DND-41 (cell line): ENCODE measurements around the gene FBF1.

ENCODE experiments used
- ATAC-seq: fragments of 200-7000 bp; cut with Tn5 transposase; 3 replicates; pipeline ENCODE4 v1.9.1; 2021; ENCODE audit warnings: low read depth; ENCODE audit not compliant: insufficient read depth
- DNase-seq: peaks from one replicate; pipeline ENCODE4 v3.0.0-alpha.2; 2020
- H2AFZ ChIP-seq: 2 replicates; pipeline ENCODE4 v1.6.0; 2012; ENCODE audit warnings: low read depth, low read length
- H3K27ac ChIP-seq: 2 replicates; pipeline ENCODE4 v1.5.1; 2012; ENCODE audit warnings: low read length, inconsistent platforms
- H3K27me3 ChIP-seq: fragments of 200-600 bp; sonication (generic); 2 replicates; pipeline ENCODE4 v1.6.0; 2012; ENCODE audit warnings: low read length, mild to moderate bottlenecking, inconsistent platforms; ENCODE audit not compliant: insufficient read depth, poor library complexity
- H3K36me3 ChIP-seq: 2 replicates; pipeline ENCODE4 v1.5.1; 2012; ENCODE audit warnings: low read length, inconsistent platforms; ENCODE audit not compliant: insufficient read depth
- H3K4me1 ChIP-seq: 2 replicates; pipeline ENCODE4 v1.5.1; 2012; ENCODE audit warnings: mild to moderate bottlenecking, low read length; ENCODE audit not compliant: insufficient read depth
- H3K4me2 ChIP-seq: 2 replicates; pipeline ENCODE4 v1.6.0; 2012; ENCODE audit warnings: mild to moderate bottlenecking, moderate library complexity, low read length, inconsistent platforms; ENCODE audit not compliant: insufficient read depth
- H3K4me3 ChIP-seq, 2 experiments: fragments of 200-600 bp in 1 of 2; shearing (Covaris generic) in 1 of 2; 2 replicates each; pipeline ENCODE4 v1.5.1; 2012 to 2016; ENCODE audit warnings: inconsistent platforms in 2 of 2, low read length in 2 of 2, mild to moderate bottlenecking in 2 of 2, low read depth in 1 of 2, moderate library complexity in 1 of 2
- H3K79me2 ChIP-seq: 2 replicates; pipeline ENCODE4 v1.6.0; 2012; ENCODE audit warnings: low read length, inconsistent platforms; ENCODE audit not compliant: insufficient read depth
- H3K9ac ChIP-seq: 2 replicates; pipeline ENCODE4 v1.6.0; 2012; ENCODE audit warnings: low read depth, mild to moderate bottlenecking, inconsistent platforms, low read length, moderate library complexity
- H3K9me3 ChIP-seq: 2 replicates; pipeline ENCODE4 v1.5.1; 2012; ENCODE audit warnings: low read length, moderate library complexity, mild to moderate bottlenecking, inconsistent platforms; ENCODE audit not compliant: insufficient read depth, severe bottlenecking
- H4K20me1 ChIP-seq: 2 replicates; pipeline ENCODE4 v1.6.0; 2012; ENCODE audit warnings: low read length; ENCODE audit not compliant: insufficient read depth
- EZH2 ChIP-seq: IDR thresholded peaks from 3 replicates; pipeline ENCODE4 v1.6.1; 2012; ENCODE audit warnings: borderline replicate concordance, low read depth, mild to moderate bottlenecking, moderate library complexity, low read length, inconsistent platforms; ENCODE audit not compliant: severe bottlenecking
- TF ChIP-seq, protein P1 (sequence below): IDR thresholded peaks from 2 replicates; pipeline ENCODE4 v1.5.1; 2012; ENCODE audit warnings: borderline replicate concordance, low read length, moderate library complexity, mild to moderate bottlenecking; ENCODE audit not compliant: poor library complexity, severe bottlenecking; ENCODE audit errors: extremely low read depth

The FBF1 gene

DNA sequence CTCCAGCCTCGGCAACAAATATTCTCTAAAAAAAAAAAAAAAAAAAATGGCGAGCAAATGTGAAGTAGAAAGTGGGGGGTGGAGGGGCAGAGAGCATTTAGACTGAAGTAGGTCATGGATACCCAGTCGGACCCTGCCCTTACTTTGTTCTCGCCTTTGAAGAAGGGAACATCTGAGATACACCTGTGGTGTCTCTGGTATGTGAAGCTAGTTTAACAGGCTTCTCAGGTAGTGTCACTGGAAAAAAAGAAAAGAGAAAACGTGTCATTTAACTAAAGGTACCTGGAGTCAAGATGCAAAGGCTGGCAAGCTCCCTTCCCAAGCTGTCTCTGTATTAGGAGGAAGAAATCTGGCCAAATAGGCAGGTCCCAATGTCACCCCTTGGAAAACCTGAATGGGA lies 8.0 kb downstream of the FBF1 start:
- no peaks in the 10 kb centered on the region for H3K79me2 ChIP-seq
- ATAC-seq (no peak), DNase-seq (no peak)
- no peaks in the 10 kb centered on the region for H3K9me3 ChIP-seq
- H4K20me1 ChIP-seq = no peaks in the 10 kb centered on the region
- H3K4me3 ChIP-seq = no peak overlapping the region
- no peak overlapping the region for H3K27ac ChIP-seq
- no peak overlapping the region for H3K9ac ChIP-seq
- H3K27me3 ChIP-seq = no peaks in the 10 kb centered on the region
- no peak overlapping the region for H2AFZ ChIP-seq
- TF ChIP-seq, protein P1, sequence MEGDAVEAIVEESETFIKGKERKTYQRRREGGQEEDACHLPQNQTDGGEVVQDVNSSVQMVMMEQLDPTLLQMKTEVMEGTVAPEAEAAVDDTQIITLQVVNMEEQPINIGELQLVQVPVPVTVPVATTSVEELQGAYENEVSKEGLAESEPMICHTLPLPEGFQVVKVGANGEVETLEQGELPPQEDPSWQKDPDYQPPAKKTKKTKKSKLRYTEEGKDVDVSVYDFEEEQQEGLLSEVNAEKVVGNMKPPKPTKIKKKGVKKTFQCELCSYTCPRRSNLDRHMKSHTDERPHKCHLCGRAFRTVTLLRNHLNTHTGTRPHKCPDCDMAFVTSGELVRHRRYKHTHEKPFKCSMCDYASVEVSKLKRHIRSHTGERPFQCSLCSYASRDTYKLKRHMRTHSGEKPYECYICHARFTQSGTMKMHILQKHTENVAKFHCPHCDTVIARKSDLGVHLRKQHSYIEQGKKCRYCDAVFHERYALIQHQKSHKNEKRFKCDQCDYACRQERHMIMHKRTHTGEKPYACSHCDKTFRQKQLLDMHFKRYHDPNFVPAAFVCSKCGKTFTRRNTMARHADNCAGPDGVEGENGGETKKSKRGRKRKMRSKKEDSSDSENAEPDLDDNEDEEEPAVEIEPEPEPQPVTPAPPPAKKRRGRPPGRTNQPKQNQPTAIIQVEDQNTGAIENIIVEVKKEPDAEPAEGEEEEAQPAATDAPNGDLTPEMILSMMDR = no peak
- no peak for TF ChIP-seq EZH2
- no peaks in the 10 kb centered on the region for H3K36me3 ChIP-seq
- no peak overlapping the region for H3K4me2 ChIP-seq
- H3K4me1 ChIP-seq = no peaks in the 10 kb centered on the region

DNA sequence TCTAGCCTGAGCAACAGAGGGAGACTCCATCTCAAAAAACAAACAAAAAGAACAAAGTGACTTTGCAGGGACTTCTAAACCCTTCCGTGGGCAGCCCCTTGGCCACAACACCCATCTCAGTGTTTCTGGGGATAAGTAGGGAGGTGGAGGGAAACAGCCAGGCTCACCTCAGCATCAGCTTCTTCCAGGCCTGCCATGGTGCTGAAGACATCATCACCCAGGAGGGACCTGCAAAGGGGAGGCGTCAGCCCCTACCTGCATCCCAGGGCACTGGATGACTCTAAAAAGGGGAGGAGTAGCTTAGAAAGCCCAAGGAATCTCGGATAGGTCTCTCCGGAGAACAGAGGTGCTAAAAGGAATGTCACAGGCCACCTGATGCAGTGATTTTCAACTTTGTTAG lies 9.8 kb downstream of the FBF1 start:
- no peak overlapping the region for H3K9ac ChIP-seq
- ATAC-seq = no peak
- H4K20me1 ChIP-seq = no peaks in the 10 kb centered on the region
- no peaks in the 10 kb centered on the region for H3K79me2 ChIP-seq
- no peak overlapping the region for H2AFZ ChIP-seq
- H3K27ac ChIP-seq = no peak overlapping the region
- H3K4me3 ChIP-seq = no peak overlapping the region
- H3K4me2 ChIP-seq = no peak overlapping the region
- 0 out of 2 replicates have a peak, but pooled peaks cover 7% of the 10 kb centered on the region for H3K36me3 ChIP-seq
- no peaks in the 10 kb centered on the region for H3K9me3 ChIP-seq
- DNase-seq = no peak
- no peaks in the 10 kb centered on the region for H3K27me3 ChIP-seq
- no peaks in the 10 kb centered on the region for H3K4me1 ChIP-seq
- no peak for TF ChIP-seq EZH2
- TF ChIP-seq, protein P1 = no peak

DNA sequence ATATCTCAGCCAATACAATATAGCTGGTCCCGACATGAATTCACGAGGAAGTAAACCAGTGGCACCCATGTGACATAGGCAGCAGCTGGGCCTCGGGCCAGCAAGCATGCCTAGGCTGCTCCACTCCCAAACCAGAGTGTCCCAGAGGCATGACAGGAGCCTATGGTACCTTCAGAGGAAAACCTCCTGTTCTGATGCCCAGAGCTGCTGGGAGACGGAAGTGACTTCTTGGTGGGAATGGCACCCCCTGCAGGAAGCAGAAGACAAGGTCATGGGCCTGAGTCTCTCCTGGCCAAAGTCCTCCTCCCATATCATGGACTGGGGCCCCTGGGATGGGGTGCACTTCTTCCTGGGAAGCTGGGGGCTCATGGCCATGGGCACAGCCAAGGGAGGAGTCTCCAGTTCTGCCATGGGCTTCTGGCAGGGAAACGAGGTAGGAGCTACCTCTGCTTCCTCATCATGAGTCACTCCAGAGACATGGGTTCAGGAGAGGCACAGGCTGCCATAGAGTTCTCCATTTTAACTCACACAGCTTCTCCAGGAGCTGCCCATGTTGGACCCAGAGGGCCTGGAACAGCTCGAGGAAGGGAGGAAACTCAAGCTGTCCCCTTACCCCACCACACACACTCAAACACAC lies 13.4 kb downstream of the FBF1 start:
- no peak for DNase-seq
- no peak for TF ChIP-seq EZH2
- TF ChIP-seq, protein P1 = peak; percentile 64
- Histone ChIP-seq H3K9me3 (no peaks in the 10 kb centered on the region), H4K20me1 (no peaks in the 10 kb centered on the region), H3K9ac (no peak overlapping the region), H3K27ac (no peak overlapping the region), H3K4me3 (no peak overlapping the region), H3K27me3 (no peaks in the 10 kb centered on the region), H3K79me2 (no peaks in the 10 kb centered on the region), H3K4me1 (no peaks in the 10 kb centered on the region), H2AFZ (no peak overlapping the region), H3K36me3 (peaks cover 25% of the 10 kb centered on the region), H3K4me2 (no peak overlapping the region)
- peak; percentile 57; the same call in 2 of the 3 replicates for ATAC-seq

DNA sequence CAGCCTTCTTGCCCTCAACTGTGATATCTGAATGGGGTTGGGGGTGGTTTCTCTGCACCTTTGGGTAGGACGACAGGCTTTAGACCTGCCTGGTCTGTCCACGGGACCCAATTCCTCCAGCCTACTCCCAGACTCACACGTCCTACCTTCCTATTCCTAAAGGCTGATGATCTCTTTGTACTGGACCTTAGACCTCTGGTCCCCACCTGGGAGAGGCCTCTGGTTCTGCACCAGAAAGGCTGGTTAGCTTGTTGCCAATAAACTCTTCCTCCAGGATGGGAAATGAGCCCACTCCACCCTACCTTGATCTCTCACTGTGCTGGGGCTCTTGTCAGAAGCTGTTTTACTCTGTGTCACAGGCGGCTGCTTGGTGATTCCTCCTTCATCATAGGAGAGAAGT lies 14.4 kb downstream of the FBF1 start:
- H3K79me2 ChIP-seq = no peaks in the 10 kb centered on the region
- no peak for TF ChIP-seq EZH2
- TF ChIP-seq, protein P1 = no peak
- no peak for ATAC-seq

More for the DNA sequence above, 14.4 kb downstream of the FBF1 start:
- Histone ChIP-seq H3K9ac (no peak overlapping the region), H3K27ac (no peak overlapping the region), H3K9me3 (no peaks in the 10 kb centered on the region), H3K4me1 (no peaks in the 10 kb centered on the region), H3K36me3 (peaks cover 33% of the 10 kb centered on the region), H4K20me1 (no peaks in the 10 kb centered on the region), H2AFZ (no peak overlapping the region), H3K27me3 (no peaks in the 10 kb centered on the region), H3K4me3 (no peak overlapping the region), H3K4me2 (no peak overlapping the region)
- no peak for DNase-seq
